ENCODE results near the gene PCIF1.

The PCIF1 gene

GRCh38 chr20:45890077-45890984 lies 44.2 kb upstream of the PCIF1 start:
- Histone ChIP-seq H3K4me1 (ENCODE audit: insufficient read depth, poor library complexity, severe bottlenecking) (peaks cover 1% of the 10 kb centered on the region), H3K9me3 (ENCODE audit: severe bottlenecking) (no peaks in the 10 kb centered on the region), H3K27ac (ENCODE audit: poor library complexity, severe bottlenecking) (peak overlapping the region; percentile 5), H3K36me3 (ENCODE audit: low read depth) (peaks cover 23% of the 10 kb centered on the region), H3K27me3 (ENCODE audit: insufficient read depth, poor library complexity, severe bottlenecking) (no peaks in the 10 kb centered on the region), H3K4me3 (ENCODE audit: severe bottlenecking) (peak overlapping the region; percentile 72)
- DNase-seq (ENCODE audit: low spot score): peak; percentile 89
- peak; percentile 51 for ATAC-seq (ENCODE audit: low read depth)
- TF ChIP-seq CTCF (IDR thresholded peaks at IDR 0.05; ENCODE audit: poor library complexity, severe bottlenecking): peak; percentile 91

- TF ChIP-seq CTCF (IDR thresholded peaks at IDR 0.05; ENCODE audit: poor library complexity, severe bottlenecking): no peak
- peak within 1 kb of the TSS; percentile 72 for H3K4me3 ChIP-seq (ENCODE audit: severe bottlenecking)
- peaks cover 23% of the 10 kb centered on the region; the same call in 1 of the 2 replicates for H3K36me3 ChIP-seq (ENCODE audit: low read depth)
- H3K27ac ChIP-seq (ENCODE audit: poor library complexity, severe bottlenecking): peak within 1 kb of the TSS; percentile 5
- no peaks in the 10 kb centered on the region for H3K4me1 ChIP-seq (ENCODE audit: insufficient read depth, poor library complexity, severe bottlenecking)
- H3K27me3 ChIP-seq (ENCODE audit: insufficient read depth, poor library complexity, severe bottlenecking): no peaks in the 10 kb centered on the region
- ATAC-seq (ENCODE audit: low read depth) (peak; percentile 69), DNase-seq (ENCODE audit: low spot score) (peak; percentile 100)
- H3K9me3 ChIP-seq (ENCODE audit: severe bottlenecking): no peaks in the 10 kb centered on the region
Observed at GRCh38 chr20:45890985-45891983, 43.2 kb upstream of the PCIF1 start, which contains the start of the genes CTSA and NEURL2. CTSA (plus strand) TSS chr20:45891335; CDS start chr20:45891569, 234 bp downstream. NEURL2 (minus strand) TSS chr20:45891208; CDS start chr20:45890991, 217 bp downstream.

- Histone ChIP-seq H3K4me1 (ENCODE audit: insufficient read depth, poor library complexity, severe bottlenecking) (no peaks in the 10 kb centered on the region), H3K36me3 (ENCODE audit: low read depth) (peaks cover 30% of the 10 kb centered on the region), H3K9me3 (ENCODE audit: severe bottlenecking) (no peaks in the 10 kb centered on the region), H3K4me3 (ENCODE audit: severe bottlenecking) (peak overlapping the region; percentile 72), H3K27ac (ENCODE audit: poor library complexity, severe bottlenecking) (no peak overlapping the region), H3K27me3 (ENCODE audit: insufficient read depth, poor library complexity, severe bottlenecking) (no peaks in the 10 kb centered on the region)
- TF ChIP-seq CTCF (IDR thresholded peaks at IDR 0.05; ENCODE audit: poor library complexity, severe bottlenecking): no peak
- 0 out of 3 replicates have a peak, but pooled peaks have one; percentile 5 for ATAC-seq (ENCODE audit: low read depth)
- peak; percentile 69 for DNase-seq (ENCODE audit: low spot score)
Observed at GRCh38 chr20:45892049-45892825, 42.2 kb upstream of the PCIF1 start.

- Histone ChIP-seq H3K4me3 (ENCODE audit: severe bottlenecking) (no peak overlapping the region), H3K27me3 (ENCODE audit: insufficient read depth, poor library complexity, severe bottlenecking) (no peaks in the 10 kb centered on the region), H3K4me1 (ENCODE audit: insufficient read depth, poor library complexity, severe bottlenecking) (no peaks in the 10 kb centered on the region), H3K9me3 (ENCODE audit: severe bottlenecking) (no peaks in the 10 kb centered on the region), H3K36me3 (ENCODE audit: low read depth) (peaks cover 37% of the 10 kb centered on the region), H3K27ac (ENCODE audit: poor library complexity, severe bottlenecking) (no peak overlapping the region)
- TF ChIP-seq CTCF (IDR thresholded peaks at IDR 0.05; ENCODE audit: poor library complexity, severe bottlenecking): no peak
- DNase-seq (ENCODE audit: low spot score) (peak; percentile 77), ATAC-seq (ENCODE audit: low read depth) (no peak)
Observed at GRCh38 chr20:45892828-45893500, 41.5 kb upstream of the PCIF1 start.
